DLD1 (cell line): ENCODE data around the gene CIAPIN1.
"Not testable (repeated sequence)": the region's sequence is repeated elsewhere in the genome, so short reads cannot be mapped to it uniquely, and the experiment has no call there.

Source experiments
- in situ Hi-C: cut with HindIII; loops from 2 replicates; pipeline ENCODE4 v1.10.0; 2017; ENCODE audit warnings: low sequenced_read_pairs

The CIAPIN1 gene

GRCh38 chr16:57444711-57445110 lies 2.5 kb downstream of the CIAPIN1 start:
- in situ Hi-C loops, result no loop called here

GRCh38 chr16:57440551-57440950 lies 6.6 kb downstream of the CIAPIN1 start:
- in situ Hi-C loops, result not testable (repeated sequence)

- in situ Hi-C loops, result not testable (repeated sequence)
Observed at GRCh38 chr16:57439947-57440346, 7.2 kb downstream of the CIAPIN1 start.

- in situ Hi-C loops, result no loop called here
Observed at GRCh38 chr16:57435838-57436237, 11.3 kb downstream of the CIAPIN1 start.

GRCh38 chr16:57434003-57434402 lies 13.2 kb downstream of the CIAPIN1 start:
- in situ Hi-C loops, result no loop called here

- in situ Hi-C loops, result no loop called here
Observed at GRCh38 chr16:57432989-57433388, 14.2 kb downstream of the CIAPIN1 start.

GRCh38 chr16:57432505-57432904 lies 14.7 kb downstream of the CIAPIN1 start:
- in situ Hi-C loops, result no loop called here

GRCh38 chr16:57430955-57431354 lies 16.2 kb downstream of the CIAPIN1 start:
- in situ Hi-C loops, result no loop called here

- in situ Hi-C loops, result no loop called here
Observed at GRCh38 chr16:57427824-57428223, 19.4 kb downstream of the CIAPIN1 start.

GRCh38 chr16:57427307-57427706 lies 19.9 kb downstream of the CIAPIN1 start:
- in situ Hi-C loops, result no loop called here

GRCh38 chr16:57426356-57426755 lies 20.8 kb downstream of the CIAPIN1 start:
- in situ Hi-C loops, result no loop called here

- in situ Hi-C loops, result no loop called here
Observed at GRCh38 chr16:57424583-57424982, 22.6 kb downstream of the CIAPIN1 start.

- in situ Hi-C loops, result no loop called here
Observed at GRCh38 chr16:57423152-57423551, 24.0 kb downstream of the CIAPIN1 start.

- in situ Hi-C loops, result no loop called here
Observed at GRCh38 chr16:57422026-57422944, 24.9 kb downstream of the CIAPIN1 start.

GRCh38 chr16:57419506-57419905 lies 27.7 kb downstream of the CIAPIN1 start:
- in situ Hi-C loops, result no loop called here

- in situ Hi-C loops, result no loop called here
Observed at GRCh38 chr16:57416084-57416483, 31.1 kb downstream of the CIAPIN1 start.

GRCh38 chr16:57413733-57414132 lies 33.5 kb downstream of the CIAPIN1 start:
- in situ Hi-C loops, result no loop called here

- in situ Hi-C loops, result no loop called here
Observed at GRCh38 chr16:57413301-57413730, 33.9 kb downstream of the CIAPIN1 start.

- in situ Hi-C loops, result no loop called here
Observed at GRCh38 chr16:57412584-57412983, 34.6 kb downstream of the CIAPIN1 start.

- in situ Hi-C loops, result no loop called here
Observed at GRCh38 chr16:57411362-57411976, 35.7 kb downstream of the CIAPIN1 start.

- in situ Hi-C loops, result no loop called here
Observed at GRCh38 chr16:57409870-57410587, 37.2 kb downstream of the CIAPIN1 start.
